Trophoblast cell (in vitro differentiated cells and primary cell): ENCODE data around the gene ROR1.

ENCODE experiments used
- DNase-seq, 2 donors: peaks; one replicate each; pipeline ENCODE4 v3.0.0-alpha.2; 2016
- H2AFZ ChIP-seq: 2 replicates; pipeline ENCODE4 v1.6.1; 2013; ENCODE audit warnings: low read length, moderate library complexity, mild to moderate bottlenecking; ENCODE audit not compliant: insufficient read depth, poor library complexity
- H2AK5ac ChIP-seq: 2 replicates; pipeline ENCODE4 v1.6.1; 2013; ENCODE audit warnings: mild to moderate bottlenecking, low read length
- H2BK120ac ChIP-seq: 2 replicates; pipeline ENCODE4 v1.6.1; 2013; ENCODE audit warnings: low read length, mild to moderate bottlenecking, moderate library complexity; ENCODE audit not compliant: insufficient read depth, poor library complexity
- H2BK12ac ChIP-seq: 2 replicates; pipeline ENCODE4 v1.6.1; 2013; ENCODE audit warnings: mild to moderate bottlenecking, low read length, moderate library complexity
- H2BK5ac ChIP-seq: 2 replicates; pipeline ENCODE4 v1.6.1; 2013; ENCODE audit warnings: low read length, low read depth, moderate library complexity, mild to moderate bottlenecking; ENCODE audit not compliant: poor library complexity
- H3K14ac ChIP-seq: 2 replicates; pipeline ENCODE4 v1.6.1; 2013; ENCODE audit warnings: mild to moderate bottlenecking, low read length
- H3K18ac ChIP-seq: 2 replicates; pipeline ENCODE4 v1.6.1; 2013; ENCODE audit warnings: mild to moderate bottlenecking, low read length
- H3K23ac ChIP-seq: 2 replicates; pipeline ENCODE4 v1.6.1; 2013; ENCODE audit warnings: low read length
- H3K27ac ChIP-seq: 2 replicates; pipeline ENCODE4 v1.5.1; 2013; ENCODE audit warnings: low read depth, mild to moderate bottlenecking, inconsistent platforms, low read length, moderate library complexity
- H3K27me3 ChIP-seq: 2 replicates; pipeline ENCODE4 v1.6.1; 2013; ENCODE audit warnings: inconsistent platforms, mild to moderate bottlenecking, low read length, moderate library complexity; ENCODE audit not compliant: insufficient read depth
- H3K36me3 ChIP-seq, 2 experiments: 1 replicate in 1 of 2; 2 replicates in 1 of 2; pipeline ENCODE4 v1.6.1; 2013; ENCODE audit warnings: low read length in 2 of 2, mild to moderate bottlenecking in 2 of 2, moderate library complexity in 1 of 2; ENCODE audit not compliant: insufficient read depth in 2 of 2, control insufficient read depth in 1 of 2
- H3K4ac ChIP-seq: 2 replicates; pipeline ENCODE4 v1.6.1; 2013; ENCODE audit warnings: low read depth, mild to moderate bottlenecking, low read length, moderate library complexity
- H3K4me1 ChIP-seq, 2 experiments: 1 replicate in 1 of 2; 2 replicates in 1 of 2; pipeline ENCODE4 v1.6.1; 2013; ENCODE audit warnings: low read length in 2 of 2, mild to moderate bottlenecking in 2 of 2, moderate library complexity in 1 of 2; ENCODE audit not compliant: insufficient read depth in 2 of 2, control insufficient read depth in 1 of 2
- H3K4me2 ChIP-seq: 2 replicates; pipeline ENCODE4 v1.6.1; 2013; ENCODE audit warnings: inconsistent platforms, mild to moderate bottlenecking, low read length, moderate library complexity
- H3K4me3 ChIP-seq: 2 replicates; pipeline ENCODE4 v1.5.1; 2013; ENCODE audit warnings: mild to moderate bottlenecking, low read depth, low read length, inconsistent platforms
- H3K79me1 ChIP-seq: one replicate; pipeline ENCODE4 v1.6.1; 2013; ENCODE audit warnings: low read length
- H3K79me2 ChIP-seq: 2 replicates; pipeline ENCODE4 v1.6.1; 2013; ENCODE audit warnings: low read length, mild to moderate bottlenecking; ENCODE audit not compliant: control insufficient read depth, insufficient read depth, poor library complexity
- H3K9ac ChIP-seq: 2 replicates; pipeline ENCODE4 v1.6.1; 2013; ENCODE audit warnings: mild to moderate bottlenecking, low read length
- H3K9me3 ChIP-seq: 2 replicates; pipeline ENCODE4 v1.6.1; 2013; ENCODE audit warnings: low read depth, mild to moderate bottlenecking, control low read depth, inconsistent platforms, low read length; ENCODE audit not compliant: insufficient read depth
- H4K12ac ChIP-seq: 2 replicates; pipeline ENCODE4 v1.6.1; 2013; ENCODE audit warnings: low read depth, mild to moderate bottlenecking, low read length, moderate library complexity
- H4K8ac ChIP-seq: 2 replicates; pipeline ENCODE4 v1.6.1; 2013; ENCODE audit warnings: low read depth, mild to moderate bottlenecking, low read length, moderate library complexity
- H4K91ac ChIP-seq: one replicate; pipeline ENCODE4 v1.6.1; 2013; ENCODE audit warnings: low read depth, mild to moderate bottlenecking, low read length, moderate library complexity
- WGBS: extraction: QIAGEN DNeasy Blood & Tissue Kit; methylation state at CpG from one replicate; pipeline ENCODE4 v1.1.7; 2013; ENCODE audit warnings: missing lambda C conversion rate; ENCODE audit not compliant: insufficient read length, insufficient coverage; ENCODE audit errors: extremely low coverage; 5-methylcytosine and 5-hydroxymethylcytosine counted together

The ROR1 gene

DNA sequence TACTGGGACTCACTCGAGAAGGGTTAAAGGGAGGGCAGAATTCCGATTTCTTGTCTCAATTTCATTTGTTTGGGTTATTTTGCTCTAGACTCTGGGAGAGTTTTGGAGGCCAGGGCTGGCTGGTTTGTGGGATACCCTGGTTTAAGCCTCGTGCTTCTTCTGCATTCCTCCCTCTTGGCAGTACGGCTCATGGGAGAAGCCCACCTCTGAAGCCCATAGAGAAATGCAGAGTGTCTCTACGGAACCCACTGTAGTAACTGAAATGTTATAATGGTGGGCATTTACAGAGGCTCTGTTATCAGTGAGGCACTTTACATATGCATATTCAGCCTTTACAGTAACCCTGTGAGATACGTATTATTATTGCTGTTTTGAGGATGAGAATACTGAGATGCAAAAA, 43.9 kb downstream of the ROR1 start:
- no peaks in the 10 kb centered on the region for H3K27me3 ChIP-seq
- H3K36me3 ChIP-seq, result peaks cover 2 to 3% of the 10 kb centered on the region in 2 experiments
- H3K9ac ChIP-seq, result no peak overlapping the region
- H3K14ac ChIP-seq, result no peak overlapping the region
- no peak for DNase-seq
- no peak overlapping the region for H3K4me3 ChIP-seq
- peaks cover 7 to 15% of the 10 kb centered on the region in 2 experiments for H3K4me1 ChIP-seq
- H3K27ac ChIP-seq, result no peak overlapping the region
- no peak overlapping the region for H2BK12ac ChIP-seq
- H2AFZ ChIP-seq, result no peak overlapping the region
- H3K4me2 ChIP-seq, result no peak overlapping the region
- H3K79me1 ChIP-seq, result peaks cover 5% of the 10 kb centered on the region
- H3K4ac ChIP-seq, result peak overlapping the region; percentile 67
- no peak overlapping the region for H4K12ac ChIP-seq
- H4K8ac ChIP-seq, result no peak overlapping the region
- H3K9me3 ChIP-seq, result peaks cover 3% of the 10 kb centered on the region
- H3K23ac ChIP-seq, result no peak overlapping the region
- no CpG with 5 or more reads among the region's 6 CpGs for WGBS
- no peak overlapping the region for H3K18ac ChIP-seq
- no peak overlapping the region for H2BK5ac ChIP-seq
- H3K79me2 ChIP-seq, result peaks cover 6% of the 10 kb centered on the region
- no peak overlapping the region for H4K91ac ChIP-seq
- no peak overlapping the region for H2AK5ac ChIP-seq
- H2BK120ac ChIP-seq, result peak overlapping the region; percentile 24

DNA sequence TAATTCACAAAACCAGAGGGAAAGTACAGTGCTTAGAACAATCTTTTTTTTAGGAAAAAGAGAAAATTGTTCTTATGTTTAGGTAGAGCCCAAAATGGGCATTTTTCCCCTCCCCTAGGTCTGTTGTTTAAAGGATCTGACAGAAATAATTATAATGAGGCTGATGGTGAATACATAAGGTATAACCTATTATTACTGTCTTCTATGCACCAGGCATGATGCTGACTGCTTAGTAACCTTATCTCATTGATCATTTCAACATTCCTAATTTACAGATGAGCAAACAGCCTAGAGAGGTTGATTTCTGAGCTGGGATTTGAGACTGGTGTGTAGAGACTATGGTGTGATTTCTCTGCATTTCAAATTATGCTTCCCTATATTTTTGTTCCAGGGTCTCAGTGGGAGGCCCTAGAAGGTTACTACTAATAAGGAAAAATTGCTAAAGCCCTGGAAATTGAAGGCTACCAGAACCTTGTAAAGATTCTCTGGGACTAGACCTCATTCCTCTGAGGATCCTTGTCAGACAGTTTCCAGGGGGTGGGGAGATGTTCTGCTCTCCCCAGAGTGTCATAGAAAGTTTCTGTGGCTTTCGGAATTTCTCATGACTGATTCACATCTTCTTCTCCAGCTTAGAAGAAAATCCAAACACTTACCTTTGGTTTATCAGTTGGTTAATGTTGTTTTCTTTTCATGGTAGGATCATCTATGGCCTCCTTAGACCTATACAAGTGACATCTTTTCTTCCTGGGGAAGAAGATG, 44.9 kb downstream of the ROR1 start:
- H2AK5ac ChIP-seq, result no peak overlapping the region
- no CpG with 5 or more reads among the region's 1 CpG for WGBS

DNA sequence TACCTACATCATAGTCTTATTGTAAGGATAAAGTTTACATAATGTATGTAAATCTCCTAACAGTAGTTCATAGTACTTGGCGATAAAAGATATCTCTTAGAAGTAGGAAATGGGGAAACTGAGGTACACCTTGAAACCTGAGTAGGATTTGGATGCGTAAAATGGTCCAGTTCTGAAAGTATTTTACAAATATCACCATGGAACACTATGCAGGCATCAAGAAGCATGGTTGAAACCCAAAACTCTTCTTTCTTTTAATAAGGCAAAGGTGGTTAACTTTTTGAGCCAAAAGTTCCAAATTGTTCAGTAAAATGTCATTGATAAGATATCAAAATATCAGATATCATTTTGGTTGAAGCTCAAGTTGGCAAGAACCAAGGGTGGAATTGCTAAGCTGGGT, 46.0 kb downstream of the ROR1 start:
- H3K14ac ChIP-seq, result no peak overlapping the region

More for the DNA sequence above, 44.9 kb downstream of the ROR1 start:
- no peak overlapping the region for H3K14ac ChIP-seq
- no peak overlapping the region for H2BK12ac ChIP-seq
- peaks cover 10% of the 10 kb centered on the region for H3K79me1 ChIP-seq
- peaks cover 2 to 3% of the 10 kb centered on the region in 2 experiments for H3K36me3 ChIP-seq
- no peak overlapping the region for H3K23ac ChIP-seq
- H3K79me2 ChIP-seq, result peaks cover 4% of the 10 kb centered on the region
- H3K4me2 ChIP-seq, result peak overlapping the region; percentile 35
- no peak overlapping the region for H2BK120ac ChIP-seq
- H3K27ac ChIP-seq, result no peak overlapping the region
- no peaks in the 10 kb centered on the region for H3K27me3 ChIP-seq
- H3K9me3 ChIP-seq, result peaks cover 3% of the 10 kb centered on the region
- no peak overlapping the region for H4K12ac ChIP-seq
- H4K8ac ChIP-seq, result no peak overlapping the region
- H4K91ac ChIP-seq, result no peak overlapping the region
- H2BK5ac ChIP-seq, result no peak overlapping the region
- H3K9ac ChIP-seq, result no peak overlapping the region
- no peak overlapping the region for H3K4me3 ChIP-seq
- peaks cover 7 to 17% of the 10 kb centered on the region in 2 experiments for H3K4me1 ChIP-seq
- H3K18ac ChIP-seq, result no peak overlapping the region
- no peak for DNase-seq
- H2AFZ ChIP-seq, result no peak overlapping the region
- no peak overlapping the region for H3K4ac ChIP-seq

DNA sequence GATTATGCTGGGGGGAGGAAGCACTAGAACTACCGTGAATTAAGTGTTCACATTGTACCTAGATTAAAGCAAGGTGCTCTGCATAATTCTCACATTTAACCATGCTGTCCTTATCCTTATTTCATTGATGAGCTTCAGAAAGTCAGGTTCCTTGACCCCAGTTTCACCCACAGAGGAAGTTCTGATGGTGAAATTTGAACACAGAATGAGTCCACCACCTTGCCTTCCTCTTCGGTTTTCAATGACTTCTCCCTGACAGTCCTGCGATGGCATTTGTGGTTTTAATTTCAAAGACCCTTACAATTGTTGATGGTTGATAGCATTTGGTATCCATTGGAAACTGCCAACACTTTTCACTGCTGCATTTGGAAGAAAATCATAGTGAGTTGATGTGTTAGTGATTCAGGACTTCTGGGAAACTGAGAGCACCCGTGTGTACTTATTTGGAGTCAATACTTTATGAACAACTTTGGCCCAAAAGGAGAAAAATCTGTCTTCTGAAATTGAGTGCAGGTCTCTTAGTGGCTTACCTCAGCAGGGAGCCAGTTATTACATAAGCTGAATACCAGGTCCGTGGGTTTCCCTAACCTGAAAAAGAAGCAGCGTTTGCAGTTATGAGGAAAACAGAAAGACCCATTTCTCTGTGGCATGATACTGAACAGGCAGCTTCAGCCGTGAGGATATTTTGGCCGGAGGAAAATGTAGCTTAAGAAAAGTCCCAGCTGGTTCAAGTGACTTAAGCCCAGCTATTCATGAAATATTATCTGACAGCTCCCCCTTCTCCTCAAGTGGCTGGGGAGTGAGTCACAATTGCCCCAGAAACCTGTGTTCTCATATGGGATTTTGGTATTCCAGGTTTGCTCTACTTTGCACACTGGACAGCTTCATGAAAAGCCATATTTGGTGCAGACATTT, 47.5 kb downstream of the ROR1 start:
- Histone ChIP-seq H3K9me3 (no peaks in the 10 kb centered on the region), H4K12ac (no peak overlapping the region), H3K4me3 (no peak overlapping the region), H3K4me2 (peak overlapping the region; percentile 33), H3K18ac (no peak overlapping the region), H3K27me3 (no peaks in the 10 kb centered on the region), H2AK5ac (no peak overlapping the region), H2BK12ac (no peak overlapping the region), H3K9ac (no peak overlapping the region), H3K79me1 (peaks cover 14% of the 10 kb centered on the region), H3K14ac (no peak overlapping the region), H3K79me2 (peaks cover 1% of the 10 kb centered on the region), H3K36me3 (no peaks in the 10 kb centered on the region), H2BK5ac (no peak overlapping the region), H4K8ac (no peak overlapping the region), H2AFZ (no peak overlapping the region), H4K91ac (no peak overlapping the region), H3K27ac (peak overlapping the region; percentile 71), H3K23ac (no peak overlapping the region), H3K4ac (no peak overlapping the region), H2BK120ac (peak overlapping the region; percentile 50), H3K4me1 (peaks cover 7 to 17% of the 10 kb centered on the region in 2 experiments)
- no CpG with 5 or more reads among the region's 8 CpGs for WGBS
- DNase-seq, result no peak

More for the DNA sequence above, 46.0 kb downstream of the ROR1 start:
- Histone ChIP-seq H3K4me1 (peaks cover 7 to 15% of the 10 kb centered on the region in 2 experiments), H3K36me3 (peaks cover 0 to 3% of the 10 kb centered on the region in 2 experiments), H2BK5ac (no peak overlapping the region), H3K4ac (no peak overlapping the region), H3K79me2 (peaks cover 3% of the 10 kb centered on the region), H3K4me2 (no peak overlapping the region), H2BK12ac (no peak overlapping the region), H3K79me1 (peaks cover 10% of the 10 kb centered on the region), H2BK120ac (no peak overlapping the region), H3K23ac (no peak overlapping the region), H3K9me3 (peaks cover 3% of the 10 kb centered on the region), H3K27me3 (no peaks in the 10 kb centered on the region), H2AK5ac (no peak overlapping the region), H3K27ac (no peak overlapping the region), H3K18ac (no peak overlapping the region), H4K8ac (no peak overlapping the region), H4K12ac (no peak overlapping the region), H3K4me3 (no peak overlapping the region), H2AFZ (no peak overlapping the region), H4K91ac (no peak overlapping the region), H3K9ac (no peak overlapping the region)
- WGBS, result no CpG with 5 or more reads among the region's 2 CpGs
- DNase-seq, result no peak
